Gastroesophageal sphincter (tissue), 4 donors: ENCODE data around the gene ARL17B. TPM values are rescaled to one million over a fixed set of nuclear protein-coding genes. Genes with fewer than 3 reads are reported as not detected.
"Not testable (repeated sequence)": the region's sequence is repeated elsewhere in the genome, so short reads cannot be mapped to it uniquely, and the experiment has no call there.

Experiments used
- ATAC-seq: fragments of 150-250 bp; one replicate; pipeline ENCODE4 v1.9.1; 2016; ENCODE audit warnings: mild to moderate bottlenecking, moderate library complexity
- H3K27ac ChIP-seq, 4 donors: fragments of 200-600 bp; sonication (generic) in 3 of 4; 1 replicate in 3 of 4; 2 replicates in 1 of 4; pipeline ENCODE4 v1.5.1; 2016 to 2019
- H3K27me3 ChIP-seq: fragments of 200-600 bp; sonication (generic); one replicate; pipeline ENCODE4 v1.5.1; 2019
- H3K36me3 ChIP-seq, 2 donors: fragments of 200-600 bp; sonication (generic); one replicate each; pipeline ENCODE4 v1.5.1; 2019; ENCODE audit warnings: control low read depth in 1 of 2
- H3K4me1 ChIP-seq, 3 donors: fragments of 200-600 bp; sonication (generic); 1 replicate in 2 of 3; 2 replicates in 1 of 3; pipeline ENCODE4 v1.5.1; 2016 to 2019; ENCODE audit warnings: control low read depth in 2 of 3
- H3K4me3 ChIP-seq, 2 donors: fragments of 200-600 bp; sonication (generic); one replicate each; pipeline ENCODE4 v1.5.1; 2019; ENCODE audit warnings: mild to moderate bottlenecking in 1 of 2, moderate library complexity in 1 of 2
- H3K9me3 ChIP-seq, 3 donors: fragments of 200-600 bp; sonication (generic); one replicate each; pipeline ENCODE4 v1.5.1; 2017 to 2019; ENCODE audit warnings: control low read depth in 2 of 3
- WGBS, 2 donors: methylation state at CpG; one replicate each; pipeline ENCODE4 v1.1.5; 2018; ENCODE audit warnings: low coverage in 1 of 2; 5-methylcytosine and 5-hydroxymethylcytosine counted together
- small RNA-seq, 4 donors: library from RNA; depleted of rRNA; stranded (forward); fragments of <200 nt; gene quantifications; one replicate each; pipeline ENCODE3, GENCODE V24; 2016
- total RNA-seq, 4 donors: library from RNA; depleted of rRNA; stranded (reverse); fragments of >200 nt; gene quantifications; one replicate each; pipeline ENCODE4 v1.1.0, GENCODE V29; 2016

The ARL17B gene
- total RNA-seq, 4 donors from 2014 or later: 8.9 to 42.5 (median 15.4) TPM

- 0% methylated on average over 1 to 6 of the region's 22 CpGs for WGBS, 2 donors
- H3K27ac ChIP-seq: peak overlapping the region in 3 of 4 donors; percentile 71 to 82 (median 76)
- not testable (repeated sequence) for H3K36me3 ChIP-seq, H3K27me3 ChIP-seq, H3K4me1 ChIP-seq, H3K9me3 ChIP-seq
- peak; percentile 100 for ATAC-seq
- H3K4me3 ChIP-seq: peak overlapping the region; percentile 75 to 77
Measured at GRCh38 chr17:46225274-46225794, 136.2 kb downstream of the ARL17B start.

- peak; percentile 65 for ATAC-seq
- no CpG with 5 or more reads among the region's 54 CpGs for WGBS, 2 donors
Measured at GRCh38 chr17:46224864-46225263, 136.7 kb downstream of the ARL17B start.

More at GRCh38 chr17:46224864-46225263, 136.7 kb downstream of the ARL17B start:
- Histone ChIP-seq H3K4me3 (peak overlapping the region; percentile 75 to 77), H3K27ac (peak overlapping the region in 3 of 4 donors; percentile 71 to 82 (median 76))
- not testable (repeated sequence) for H3K4me1 ChIP-seq, H3K9me3 ChIP-seq, H3K27me3 ChIP-seq, H3K36me3 ChIP-seq

Small RNA genes lying within 50 kb of the gene (small RNA-seq; reads per million reads assigned to genes)
- gene RN7SL656P: 0 reads per million in 4 donors

Other genes with a start within 250 kb of the ARL17B start
- gene KANSL1, start 168.3 kb downstream of the ARL17B start, total RNA-seq: 10 to 100 TPM; 57.7 to 91.2 (median 75.1) TPM
- 1 to 10 TPM; 1.1 to 5.1 (median 2.1) TPM for gene LRRC37A, start 66.6 kb downstream of the ARL17B start, total RNA-seq
- gene LRRC37A2, start 150.7 kb upstream of the ARL17B start, total RNA-seq: 10 to 100 TPM in 1 of 4 donors, 1 to 10 TPM in 3; 6.0 to 12.1 (median 7.5) TPM
- gene ARL17A, start 217.9 kb upstream of the ARL17B start, total RNA-seq: 10 to 100 TPM in 1 of 4 donors, 1 to 10 TPM in 3; 5.6 to 15.6 (median 7.1) TPM
- 10 to 100 TPM; 15.6 to 22.9 (median 19.0) TPM for gene NSF, start 228.9 kb upstream of the ARL17B start, total RNA-seq